GM19193 (cell line): ENCODE measurements around the gene TREH.

Source experiments
- POLR2A ChIP-seq: IDR thresholded peaks from 4 replicates; pipeline ENCODE4 v1.6.1; 2011; ENCODE audit not compliant: insufficient read depth, insufficient read length; ENCODE audit errors: extremely low read depth

Gene TREH

GRCh38 chr11:118655486-118656190 lies 23.8 kb downstream of the TREH start:
- TF ChIP-seq POLR2A, result no peak

- TF ChIP-seq POLR2A, result no peak
These were observed 25.6 kb downstream of the TREH start for GRCh38 chr11:118653684-118654390.

- no peak for TF ChIP-seq POLR2A
These were observed 26.7 kb downstream of the TREH start for GRCh38 chr11:118652681-118653181.

- no peak for TF ChIP-seq POLR2A
These were observed 27.6 kb downstream of the TREH start for GRCh38 chr11:118651820-118652219.

GRCh38 chr11:118650366-118650765 lies 29.1 kb downstream of the TREH start:
- no peak for TF ChIP-seq POLR2A

GRCh38 chr11:118649941-118650340 lies 29.5 kb downstream of the TREH start:
- TF ChIP-seq POLR2A, result no peak

GRCh38 chr11:118648291-118648690 lies 31.2 kb downstream of the TREH start:
- TF ChIP-seq POLR2A, result no peak

- no peak for TF ChIP-seq POLR2A
These were observed 33.1 kb downstream of the TREH start for GRCh38 chr11:118646393-118646792.

GRCh38 chr11:118645066-118645715 lies 34.3 kb downstream of the TREH start:
- no peak for TF ChIP-seq POLR2A

GRCh38 chr11:118644496-118644895 lies 35.0 kb downstream of the TREH start:
- no peak for TF ChIP-seq POLR2A

GRCh38 chr11:118643995-118644345 lies 35.5 kb downstream of the TREH start:
- TF ChIP-seq POLR2A, result no peak

- TF ChIP-seq POLR2A, result no peak
These were observed 36.1 kb downstream of the TREH start for GRCh38 chr11:118643142-118643994.

- no peak for TF ChIP-seq POLR2A
These were observed 37.9 kb downstream of the TREH start for GRCh38 chr11:118641397-118642019.
